Immature natural killer cell (primary cell): Measurements from ENCODE around the gene RHOU. TPM values are rescaled to one million over a fixed set of nuclear protein-coding genes. Genes with fewer than 3 reads are reported as not detected.

Experiments used
- DNase-seq, 3 donors: peaks; one replicate each; pipeline ENCODE4 v3.0.0; 2022; ENCODE audit warnings: mixed read lengths in 1 of 3
- H3K27ac Mint-ChIP-seq, 6 donors: one replicate each; pipeline ENCODE4 v1.8.0; 2020; ENCODE audit warnings: mixed read lengths in 6 of 6, mild to moderate bottlenecking in 5 of 6, inconsistent platforms in 4 of 6, moderate library complexity in 3 of 6
- H3K27me3 Mint-ChIP-seq, 3 donors: one replicate each; pipeline ENCODE4 v1.8.0; 2020 to 2021; ENCODE audit warnings: low read depth in 3 of 3, mild to moderate bottlenecking in 3 of 3, mixed read lengths in 3 of 3, moderate library complexity in 3 of 3, inconsistent platforms in 1 of 3
- H3K36me3 Mint-ChIP-seq, 3 donors: one replicate each; pipeline ENCODE4 v1.8.0; 2020; ENCODE audit warnings: mixed read lengths in 3 of 3, inconsistent platforms in 2 of 3, mild to moderate bottlenecking in 2 of 3
- H3K4me1 Mint-ChIP-seq, 2 donors: one replicate each; pipeline ENCODE4 v1.8.0; 2020; ENCODE audit warnings: inconsistent platforms in 2 of 2, mild to moderate bottlenecking in 2 of 2, mixed read lengths in 2 of 2, moderate library complexity in 1 of 2
- H3K4me3 Mint-ChIP-seq, 5 donors: one replicate each; pipeline ENCODE4 v1.8.0; 2020; ENCODE audit warnings: mild to moderate bottlenecking in 5 of 5, mixed read lengths in 5 of 5, inconsistent platforms in 3 of 5, moderate library complexity in 3 of 5
- H3K9me3 Mint-ChIP-seq, 6 donors: one replicate each; pipeline ENCODE4 v1.8.0; 2020; ENCODE audit warnings: mild to moderate bottlenecking in 6 of 6, mixed read lengths in 6 of 6, inconsistent platforms in 4 of 6, moderate library complexity in 3 of 6
- polyA plus RNA-seq, 3 donors: library from polyadenylated mRNA; unstranded; fragments of 300-500 nt; fragmentation: Illumina TruSeq; gene quantifications; one replicate each; pipeline ENCODE4 v1.2.3, GENCODE V29; 2021

RHOU gene
- polyA plus RNA-seq, 3 donors from 2014 or later, result 0.22 to 0.29 TPM; not detected in 1

DNA sequence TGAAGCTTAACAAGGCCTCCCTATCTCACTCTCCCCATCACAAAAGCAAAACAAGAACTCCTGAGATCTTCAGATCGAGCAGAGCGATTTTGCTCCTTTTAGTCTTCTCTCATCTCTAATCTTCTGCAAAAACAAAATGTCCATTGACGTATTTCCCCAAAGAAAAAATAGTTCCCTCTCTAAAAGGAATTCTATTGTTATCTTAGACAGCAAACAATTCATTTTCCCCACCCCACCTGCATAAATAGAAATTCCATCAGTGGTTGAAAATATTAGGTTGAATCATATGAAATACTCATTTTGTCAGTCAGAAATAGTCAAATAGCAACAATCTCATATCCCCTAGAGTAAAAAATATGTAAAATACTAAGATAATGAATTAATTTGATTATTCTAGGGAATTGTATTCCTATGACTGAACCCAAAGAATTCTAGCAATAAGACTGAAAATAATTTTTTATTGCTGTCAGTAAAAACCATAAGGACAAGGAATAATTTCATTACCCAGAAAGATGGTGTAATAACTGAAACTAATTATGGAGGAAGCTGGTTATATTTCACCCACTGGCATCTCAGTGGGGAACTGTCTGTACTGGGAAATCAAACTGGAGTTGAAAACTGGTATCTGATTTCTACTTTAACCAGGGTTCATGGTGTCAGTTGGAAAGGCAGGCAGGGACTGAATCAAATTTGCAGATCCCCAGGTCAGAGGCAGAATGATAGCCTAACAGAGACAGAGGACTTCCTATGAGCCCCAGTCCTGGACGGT, 51.3 kb downstream of the RHOU start:
- H3K27me3 Mint-ChIP-seq, result peaks cover 0 to 5% (median 2%) of the 10 kb centered on the region in 3 donors
- DNase-seq, result no peak
- H3K36me3 Mint-ChIP-seq, result no peaks in the 10 kb centered on the region
- H3K4me3 Mint-ChIP-seq, result no peak overlapping the region
- H3K9me3 Mint-ChIP-seq, result no peaks in the 10 kb centered on the region
- H3K27ac Mint-ChIP-seq, result no peak overlapping the region
- peaks cover 13 to 18% of the 10 kb centered on the region in 2 donors for H3K4me1 Mint-ChIP-seq

DNA sequence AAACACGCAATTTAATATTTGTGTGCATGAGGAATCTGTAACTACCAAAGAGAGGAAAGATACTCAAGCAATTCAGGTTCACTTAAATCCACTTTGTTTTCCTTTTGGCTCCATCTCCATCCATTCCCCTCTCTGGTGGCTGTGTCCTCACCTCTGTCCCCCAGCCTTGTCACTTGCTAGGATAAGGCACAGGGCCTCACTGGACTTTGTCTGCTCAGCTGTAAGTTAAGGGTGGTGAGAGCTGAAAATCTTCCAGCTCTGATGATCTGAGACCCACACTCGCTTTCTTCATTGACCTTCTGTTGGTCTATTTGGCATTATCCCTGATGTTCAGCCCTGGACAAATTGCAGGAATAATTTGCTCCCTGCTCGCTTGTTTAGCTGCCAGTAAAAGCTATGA, 56.5 kb downstream of the RHOU start:
- Mint-ChIP-seq H3K4me1 (peaks cover 14 to 24% of the 10 kb centered on the region in 2 donors), H3K9me3 (peaks cover 0 to under 1% (median 0%) of the 10 kb centered on the region in 6 donors), H3K4me3 (no peak overlapping the region), H3K36me3 (no peaks in the 10 kb centered on the region), H3K27me3 (peaks cover 0 to 9% (median 2%) of the 10 kb centered on the region in 3 donors), H3K27ac (no peak overlapping the region)
- no peak for DNase-seq

DNA sequence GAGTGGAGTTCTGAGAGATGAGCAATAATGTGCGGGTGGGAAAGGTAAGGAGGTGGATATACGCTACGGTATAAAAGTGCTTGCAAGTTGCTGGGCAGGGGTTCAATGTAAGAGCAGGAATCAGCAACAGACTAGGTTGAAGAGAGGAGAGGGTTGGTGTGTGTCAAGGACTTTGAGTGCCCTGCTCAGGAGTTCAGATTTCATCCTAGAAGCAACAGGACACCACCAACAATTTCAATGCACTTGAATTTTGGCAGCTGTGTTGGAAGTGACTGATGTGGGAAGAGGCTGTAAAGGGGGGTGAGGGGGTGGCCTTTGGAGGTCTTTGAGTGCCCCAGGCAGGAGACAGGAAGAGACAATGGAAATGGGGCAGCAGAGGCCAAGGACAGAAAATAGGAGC, 57.3 kb downstream of the RHOU start:
- H3K36me3 Mint-ChIP-seq, result peaks cover 0 to 7% (median 2%) of the 10 kb centered on the region in 3 donors
- H3K27ac Mint-ChIP-seq, result no peak overlapping the region
- peaks cover 2 to 7% (median 5%) of the 10 kb centered on the region in 6 donors for H3K9me3 Mint-ChIP-seq
- DNase-seq, result no peak
- peaks cover 0 to 11% (median 2%) of the 10 kb centered on the region in 3 donors for H3K27me3 Mint-ChIP-seq
- peaks cover 18 to 30% of the 10 kb centered on the region in 2 donors for H3K4me1 Mint-ChIP-seq
- H3K4me3 Mint-ChIP-seq, result no peak overlapping the region

DNA sequence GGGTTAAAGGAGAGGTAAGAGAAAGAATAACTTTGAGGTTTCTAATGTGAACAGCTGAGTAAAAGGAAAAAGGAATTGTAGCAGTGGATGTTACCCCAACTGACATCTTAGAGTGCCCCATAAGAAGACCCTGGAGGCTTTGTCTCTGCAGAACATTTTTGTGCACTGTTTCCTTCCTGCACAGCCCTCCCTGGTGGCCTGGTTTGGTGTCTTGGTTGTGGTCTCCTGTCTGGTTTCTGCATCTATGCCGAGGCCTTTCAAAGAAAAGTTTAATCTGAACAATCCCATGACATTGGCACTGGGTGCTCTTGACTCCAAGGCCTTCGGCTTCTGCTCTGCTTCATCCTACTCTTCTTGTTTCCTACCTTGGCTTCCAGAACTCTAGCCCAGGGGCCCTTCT, 57.8 kb downstream of the RHOU start:
- peaks cover 0 to 9% (median 4%) of the 10 kb centered on the region in 3 donors for H3K36me3 Mint-ChIP-seq
- H3K9me3 Mint-ChIP-seq, result peaks cover 2 to 10% (median 6%) of the 10 kb centered on the region in 6 donors
- H3K4me1 Mint-ChIP-seq, result peaks cover 18 to 30% of the 10 kb centered on the region in 2 donors
- peak in 2 of 3 donors; percentile 24 to 28 for DNase-seq
- no peak overlapping the region for H3K4me3 Mint-ChIP-seq
- H3K27me3 Mint-ChIP-seq, result peaks cover 0 to 12% (median 2%) of the 10 kb centered on the region in 3 donors
- no peak overlapping the region for H3K27ac Mint-ChIP-seq

DNA sequence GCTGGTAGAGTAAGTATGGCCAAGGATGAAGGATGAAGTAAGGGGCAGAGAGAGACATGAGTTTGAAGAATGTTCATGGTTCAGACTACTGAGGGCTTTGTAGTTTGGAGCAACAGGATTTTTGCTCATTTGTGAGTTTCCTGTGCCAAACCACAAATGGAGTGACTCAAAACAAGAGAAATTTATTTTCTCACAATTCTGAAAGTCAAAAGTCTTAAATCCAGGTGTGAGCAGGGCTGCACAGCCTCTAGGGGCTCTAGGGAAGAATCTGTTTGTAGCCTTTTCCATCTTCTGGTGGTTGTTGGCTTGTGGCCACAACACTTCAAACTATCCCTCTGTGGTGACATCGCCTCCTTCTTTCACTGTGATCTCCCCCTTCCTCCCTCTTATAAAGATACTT, 58.9 kb downstream of the RHOU start:
- peaks cover 0 to 9% (median 4%) of the 10 kb centered on the region in 3 donors for H3K36me3 Mint-ChIP-seq
- peak; percentile 22 to 42 (median 27) for DNase-seq
- peaks cover 0 to 12% (median 2%) of the 10 kb centered on the region in 3 donors for H3K27me3 Mint-ChIP-seq
- H3K4me3 Mint-ChIP-seq, result no peak overlapping the region
- H3K27ac Mint-ChIP-seq, result no peak overlapping the region
- peaks cover 18 to 36% of the 10 kb centered on the region in 2 donors for H3K4me1 Mint-ChIP-seq
- peaks cover 2 to 10% (median 6%) of the 10 kb centered on the region in 6 donors for H3K9me3 Mint-ChIP-seq

DNA sequence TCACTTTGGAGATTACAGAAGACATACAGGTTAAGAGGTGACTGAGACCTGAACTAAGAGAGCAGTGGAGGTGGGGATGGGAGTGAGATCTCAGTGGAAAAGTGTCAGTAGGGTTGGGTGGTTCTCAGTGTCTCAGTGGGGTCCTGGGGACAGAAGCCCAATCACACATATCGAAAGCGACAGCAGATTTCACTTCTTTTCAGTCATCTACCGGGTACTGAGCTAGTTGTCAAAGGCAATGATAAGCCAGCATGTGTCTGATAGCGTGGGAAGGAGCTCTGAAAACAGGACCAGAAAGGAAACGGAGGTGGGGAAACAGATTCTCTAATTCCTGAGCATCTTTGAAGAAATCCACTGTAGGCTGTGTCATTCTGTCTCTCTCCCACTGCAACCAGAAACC, 59.5 kb downstream of the RHOU start:
- peaks cover 2 to 10% (median 7%) of the 10 kb centered on the region in 6 donors for H3K9me3 Mint-ChIP-seq
- DNase-seq, result no peak
- no peak overlapping the region for H3K4me3 Mint-ChIP-seq

DNA sequence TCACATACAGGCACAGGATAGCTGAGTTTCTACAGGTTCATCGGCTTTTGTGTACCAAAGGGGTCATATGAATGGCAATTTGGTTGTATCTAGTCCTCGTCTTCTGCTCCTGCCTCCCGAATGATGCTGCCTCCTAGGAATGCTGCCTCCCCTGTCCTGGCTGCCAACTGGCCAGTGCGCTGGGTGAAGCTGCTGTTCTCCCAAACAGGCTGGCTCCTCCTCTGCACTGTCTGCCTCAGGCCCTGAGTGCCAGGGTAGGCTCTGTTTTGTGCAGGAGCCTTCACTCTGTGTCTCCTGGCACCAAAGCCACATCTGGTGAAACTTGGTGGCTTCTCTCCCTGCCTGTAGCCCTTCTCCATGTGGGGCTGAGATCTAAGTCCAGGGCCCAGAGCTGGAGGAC, 60.3 kb downstream of the RHOU start:
- H3K4me3 Mint-ChIP-seq, result peak overlapping the region in 1 of 5 donors; percentile 3

More for the DNA sequence above, 59.5 kb downstream of the RHOU start:
- Mint-ChIP-seq H3K27me3 (peaks cover 0 to 12% (median 2%) of the 10 kb centered on the region in 3 donors), H3K27ac (no peak overlapping the region), H3K36me3 (peaks cover 0 to 9% (median 4%) of the 10 kb centered on the region in 3 donors), H3K4me1 (peaks cover 18 to 33% of the 10 kb centered on the region in 2 donors)

More for the DNA sequence above, 60.3 kb downstream of the RHOU start:
- Mint-ChIP-seq H3K27ac (no peak overlapping the region), H3K36me3 (peaks cover 0 to 9% (median 4%) of the 10 kb centered on the region in 3 donors), H3K9me3 (peaks cover 2 to 10% (median 7%) of the 10 kb centered on the region in 6 donors), H3K4me1 (peaks cover 12 to 26% of the 10 kb centered on the region in 2 donors), H3K27me3 (peaks cover 0 to 9% (median 2%) of the 10 kb centered on the region in 3 donors)
- DNase-seq, result no peak

Other genes starting within 250 kb of the RHOU start
- gene RNF187, start 248.1 kb upstream of the RHOU start, polyA plus RNA-seq, result 10 to 100 TPM; 13.9 to 42.4 (median 24.8) TPM